HG03469 (cell line): ENCODE measurements around the gene SH2D1A.

Source experiments
- ATAC-seq: cut with Tn5 transposase; IDR thresholded peaks from one replicate; pipeline ENCODE4 v1.9.1; 2021; ENCODE audit warnings: mild to moderate bottlenecking, moderate library complexity, moderate number of reproducible peaks; ENCODE audit not compliant: unreplicated experiment

Gene SH2D1A

GRCh38 chrX:124415115-124415800 is 68.9 kb downstream of the SH2D1A start:
- no peak for ATAC-seq

- ATAC-seq: no peak
Observed at GRCh38 chrX:124421898-124422655, 75.7 kb downstream of the SH2D1A start.
